GM18520 (cell line): ENCODE results near the gene MGA.

Experiments used
- ATAC-seq: cut with Tn5 transposase; IDR thresholded peaks from one replicate; pipeline ENCODE4 v1.9.1; 2021; ENCODE audit not compliant: unreplicated experiment

Gene MGA

GRCh38 chr15:41656188-41656587 lies 4.0 kb upstream of the MGA start:
- ATAC-seq, result no peak

GRCh38 chr15:41658689-41659088 lies 1.5 kb upstream of the MGA start:
- no peak for ATAC-seq

- ATAC-seq, result no peak
Measured at GRCh38 chr15:41659190-41659589, 1.0 kb upstream of the MGA start.

GRCh38 chr15:41659855-41660234 lies 360 bp upstream of the MGA start:
- no peak for ATAC-seq

GRCh38 chr15:41661078-41661517 lies 893 bp downstream of the MGA start:
- no peak for ATAC-seq

GRCh38 chr15:41661518-41662225 lies 1.5 kb downstream of the MGA start:
- ATAC-seq, result no peak

GRCh38 chr15:41666353-41666920 lies 6.2 kb downstream of the MGA start:
- no peak for ATAC-seq

GRCh38 chr15:41669701-41670100 lies 9.5 kb downstream of the MGA start:
- no peak for ATAC-seq

- ATAC-seq, result no peak
Measured at GRCh38 chr15:41671656-41672648, 11.7 kb downstream of the MGA start.

- ATAC-seq, result no peak
Measured at GRCh38 chr15:41675337-41675736, 15.1 kb downstream of the MGA start.

- ATAC-seq, result no peak
Measured at GRCh38 chr15:41678742-41679141, 18.5 kb downstream of the MGA start.

- ATAC-seq, result no peak
Measured at GRCh38 chr15:41683955-41684354, 23.8 kb downstream of the MGA start.

- no peak for ATAC-seq
Measured at GRCh38 chr15:41688671-41689070, 28.5 kb downstream of the MGA start.

- no peak for ATAC-seq
Measured at GRCh38 chr15:41689083-41689482, 28.9 kb downstream of the MGA start.

GRCh38 chr15:41689834-41690233 lies 29.6 kb downstream of the MGA start:
- no peak for ATAC-seq

- ATAC-seq, result no peak
Measured at GRCh38 chr15:41690636-41691035, 30.4 kb downstream of the MGA start.

- ATAC-seq, result no peak
Measured at GRCh38 chr15:41691471-41691870, 31.3 kb downstream of the MGA start.

GRCh38 chr15:41692049-41692448 lies 31.8 kb downstream of the MGA start:
- ATAC-seq, result no peak

GRCh38 chr15:41693757-41694156 lies 33.6 kb downstream of the MGA start:
- no peak for ATAC-seq

- peak; percentile 83 for ATAC-seq
Measured at GRCh38 chr15:41695750-41696436, 35.7 kb downstream of the MGA start.

GRCh38 chr15:41698779-41699178 lies 38.6 kb downstream of the MGA start:
- ATAC-seq, result no peak
